Hematopoietic multipotent progenitor cell treated with erythropoietin and hydrocortisone succinate and interleukin-3 and kit ligand, for 15 days (in vitro differentiated cells): ENCODE measurements around the gene UBA5.

Source experiments
- DNase-seq: peaks from one replicate; pipeline ENCODE4 v3.0.0-alpha.2; 2015; ENCODE audit warnings: low spot score

Gene UBA5

GRCh38 chr3:132720228-132720627 is 60.1 kb downstream of the UBA5 start:
- no peak for DNase-seq

- peak; percentile 47 for DNase-seq
These were observed 61.5 kb downstream of the UBA5 start for GRCh38 chr3:132721479-132722164.

GRCh38 chr3:132722165-132723023 is 62.3 kb downstream of the UBA5 start, which contains the start of gene NPHP3:
TSS of gene NPHP3 (minus strand) at chr3:132722409. CDS start at chr3:132722355, 54 bp downstream.
- DNase-seq: peak; percentile 92

GRCh38 chr3:132723024-132723950 is 63.2 kb downstream of the UBA5 start:
- no peak for DNase-seq

GRCh38 chr3:132726341-132726823 is 66.3 kb downstream of the UBA5 start:
- peak; percentile 68 for DNase-seq
